Activated T-helper 2 cell treated with anti-CD3 and anti-CD28 coated beads, Interferon-gamma antibody, Interleukin-2, Interleukin-4, amounts not matched to agents 10 μg/mL and 5 μg/mL and 100 μg/mL, durations not matched to agents 14 hours and 24 hours and 36 hours (primary cell): ENCODE data around the gene KNDC1. TPM values are rescaled to one million over a fixed set of nuclear protein-coding genes. Genes with fewer than 3 reads are reported as not detected.

ENCODE experiments used
- DNase-seq: peaks from one replicate; pipeline ENCODE4 v3.0.0; 2021; ENCODE audit warnings: low spot score
- H3K27ac Mint-ChIP-seq: one replicate; pipeline ENCODE4 v1.8.0; 2021; ENCODE audit warnings: mixed read lengths
- H3K27me3 Mint-ChIP-seq: one replicate; pipeline ENCODE4 v1.8.0; 2021; ENCODE audit warnings: low read depth, mixed read lengths
- H3K36me3 Mint-ChIP-seq: one replicate; pipeline ENCODE4 v1.8.0; 2021; ENCODE audit warnings: low read depth, mixed read lengths
- H3K4me1 Mint-ChIP-seq: one replicate; pipeline ENCODE4 v1.8.0; 2021; ENCODE audit warnings: low read depth, mixed read lengths
- H3K4me3 Mint-ChIP-seq: one replicate; pipeline ENCODE4 v1.8.0; 2021; ENCODE audit warnings: low read depth, mild to moderate bottlenecking, moderate library complexity, mixed read lengths
- H3K9me3 Mint-ChIP-seq: one replicate; pipeline ENCODE4 v1.8.0; 2021; ENCODE audit warnings: mixed read lengths
- intact Hi-C: fragments of 100-400 bp; cut with micrococcal nuclease; formaldehyde crosslinking; loops from one replicate; pipeline ENCODE4 v1.15.1; 2023
- total RNA-seq: library from RNA; stranded (reverse); gene quantifications from 2 replicates; pipeline ENCODE4 v1.2.3, GENCODE V29; 2022

KNDC1 gene
- total RNA-seq, 1 donor from 2014 or later: 0.39 TPM

GRCh38 chr10:133209641-133210040, 49.6 kb downstream of the KNDC1 start:
- Mint-ChIP-seq H3K36me3 (no peaks in the 10 kb centered on the region), H3K27me3 (no peaks in the 10 kb centered on the region), H3K4me1 (peaks cover 2% of the 10 kb centered on the region), H3K27ac (no peak overlapping the region), H3K9me3 (no peaks in the 10 kb centered on the region), H3K4me3 (no peak overlapping the region)
- DNase-seq: no peak
- intact Hi-C loops: no loop called here

- H3K27me3 Mint-ChIP-seq: no peaks in the 10 kb centered on the region
- DNase-seq: no peak
- no peaks in the 10 kb centered on the region for H3K36me3 Mint-ChIP-seq
- no peaks in the 10 kb centered on the region for H3K9me3 Mint-ChIP-seq
- H3K4me3 Mint-ChIP-seq: no peak overlapping the region
- intact Hi-C loops: no loop called here
- H3K4me1 Mint-ChIP-seq: peaks cover 2% of the 10 kb centered on the region
- H3K27ac Mint-ChIP-seq: no peak overlapping the region
Observed at GRCh38 chr10:133210398-133211140, 50.5 kb downstream of the KNDC1 start.

GRCh38 chr10:133211141-133211830, 51.3 kb downstream of the KNDC1 start:
- DNase-seq: no peak
- H3K4me1 Mint-ChIP-seq: peaks cover 2% of the 10 kb centered on the region
- no peaks in the 10 kb centered on the region for H3K9me3 Mint-ChIP-seq
- no peaks in the 10 kb centered on the region for H3K27me3 Mint-ChIP-seq
- no peak overlapping the region for H3K27ac Mint-ChIP-seq
- H3K4me3 Mint-ChIP-seq: no peak overlapping the region
- intact Hi-C loops: no loop called here
- H3K36me3 Mint-ChIP-seq: no peaks in the 10 kb centered on the region

- H3K36me3 Mint-ChIP-seq: no peaks in the 10 kb centered on the region
- intact Hi-C loops: no loop called here
- H3K9me3 Mint-ChIP-seq: no peaks in the 10 kb centered on the region
- no peak for DNase-seq
- H3K27me3 Mint-ChIP-seq: no peaks in the 10 kb centered on the region
- no peak overlapping the region for H3K4me3 Mint-ChIP-seq
- no peak overlapping the region for H3K27ac Mint-ChIP-seq
- peaks cover 2% of the 10 kb centered on the region for H3K4me1 Mint-ChIP-seq
Observed at GRCh38 chr10:133211959-133212852, 52.2 kb downstream of the KNDC1 start.

- Mint-ChIP-seq H3K27me3 (no peaks in the 10 kb centered on the region), H3K9me3 (no peaks in the 10 kb centered on the region), H3K4me3 (no peak overlapping the region), H3K4me1 (peaks cover 2% of the 10 kb centered on the region), H3K36me3 (no peaks in the 10 kb centered on the region), H3K27ac (no peak overlapping the region)
- intact Hi-C loops: no loop called here
- DNase-seq: no peak
Observed at GRCh38 chr10:133212853-133213494, 53.0 kb downstream of the KNDC1 start.

DNA sequence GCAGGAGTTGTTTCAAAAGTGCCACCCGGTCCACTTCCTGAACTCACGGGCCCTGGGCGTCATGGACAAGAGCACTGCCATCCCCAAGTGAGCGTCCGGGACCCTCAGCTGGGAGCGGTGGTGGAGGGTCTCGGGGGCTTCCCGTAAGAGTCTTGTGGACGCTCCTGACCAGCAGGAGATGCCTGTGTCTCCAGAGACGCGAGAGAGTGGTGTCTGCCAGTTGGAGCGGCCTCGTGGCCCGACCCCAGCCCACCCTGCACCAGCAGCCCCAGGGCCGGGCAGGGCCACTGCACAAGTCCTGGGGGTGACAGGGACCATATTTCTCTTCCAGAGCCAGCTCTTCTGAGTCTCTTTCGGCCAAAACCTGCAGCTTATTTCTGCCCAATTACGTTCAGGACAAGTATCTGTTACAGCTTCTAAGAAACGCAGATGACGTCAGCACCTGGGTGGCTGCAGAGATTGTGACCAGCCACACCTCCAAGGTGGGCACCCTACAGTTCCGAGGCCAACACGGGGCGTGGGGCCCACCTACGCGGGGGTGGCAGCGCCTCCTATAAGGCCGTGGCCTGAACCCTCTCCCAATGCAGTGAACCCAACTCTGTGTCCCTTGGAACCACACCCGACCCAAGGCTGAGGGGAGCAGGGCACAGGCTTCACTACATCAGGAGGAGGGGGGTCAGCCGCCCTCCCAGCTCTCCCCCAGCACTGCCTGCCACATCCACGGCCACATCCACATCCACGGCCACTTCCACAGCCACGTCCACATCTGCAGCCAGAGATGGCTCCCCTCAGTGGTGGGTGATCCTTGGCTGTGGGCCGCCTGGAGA, 53.8 kb downstream of the KNDC1 start:
- Mint-ChIP-seq H3K4me1 (peaks cover 2% of the 10 kb centered on the region), H3K27me3 (no peaks in the 10 kb centered on the region), H3K36me3 (no peaks in the 10 kb centered on the region), H3K4me3 (no peak overlapping the region), H3K9me3 (no peaks in the 10 kb centered on the region), H3K27ac (no peak overlapping the region)
- DNase-seq: no peak
- intact Hi-C loops: no loop called here

DNA sequence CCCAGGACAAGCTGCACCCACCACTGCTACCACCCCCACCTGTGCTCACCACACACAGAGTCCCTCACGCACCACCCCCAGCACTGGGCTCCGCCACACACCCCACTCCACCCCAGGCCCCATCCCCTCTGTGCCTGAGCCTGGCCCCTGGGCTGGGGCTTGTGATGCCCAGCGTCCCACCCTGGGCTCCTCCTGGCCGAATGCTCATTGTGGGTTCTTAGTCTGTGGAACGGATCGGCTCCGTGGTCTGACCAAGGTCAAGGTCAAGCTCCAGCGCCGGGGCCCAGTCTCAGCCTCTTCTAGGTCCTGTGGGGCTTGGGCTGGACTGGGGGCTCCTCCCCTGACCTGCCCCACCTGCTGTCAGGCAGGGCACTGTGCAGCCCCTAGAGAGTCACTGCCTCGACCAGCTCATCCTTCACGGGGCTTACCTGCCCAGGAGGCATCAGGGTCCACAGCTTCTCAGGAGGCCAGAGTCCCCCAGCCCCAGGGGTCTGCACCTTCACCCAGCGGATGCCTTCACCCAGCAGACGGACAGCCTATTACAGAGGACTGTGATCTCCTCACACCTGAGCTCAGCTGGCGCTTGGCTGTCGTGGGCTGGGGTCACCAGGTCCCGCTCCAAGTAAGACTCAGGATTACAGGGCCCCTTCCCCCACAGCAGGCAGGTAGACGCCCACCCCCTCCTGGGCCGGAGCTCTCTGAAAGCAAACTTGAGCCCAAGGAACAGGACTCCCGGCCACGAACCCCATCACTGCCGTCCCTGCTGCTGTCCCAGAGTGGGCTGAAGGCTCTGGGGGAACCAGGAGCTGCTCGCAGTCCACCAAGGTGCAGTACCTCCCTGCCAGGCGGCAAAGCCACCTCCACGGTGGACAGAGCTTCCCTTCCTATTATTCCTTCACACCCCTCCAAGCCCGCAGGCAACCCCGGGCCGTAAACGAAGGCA, 54.7 kb downstream of the KNDC1 start:
- no peaks in the 10 kb centered on the region for H3K27me3 Mint-ChIP-seq
- H3K4me1 Mint-ChIP-seq: peaks cover 2% of the 10 kb centered on the region
- no peak for DNase-seq
- no peak overlapping the region for H3K27ac Mint-ChIP-seq
- intact Hi-C loops: no loop called here
- no peaks in the 10 kb centered on the region for H3K9me3 Mint-ChIP-seq
- H3K36me3 Mint-ChIP-seq: no peaks in the 10 kb centered on the region
- H3K4me3 Mint-ChIP-seq: no peak overlapping the region

GRCh38 chr10:133215586-133215985, 55.6 kb downstream of the KNDC1 start:
- Mint-ChIP-seq H3K27ac (no peak overlapping the region), H3K27me3 (no peaks in the 10 kb centered on the region), H3K36me3 (no peaks in the 10 kb centered on the region), H3K4me3 (no peak overlapping the region), H3K4me1 (peaks cover 1% of the 10 kb centered on the region), H3K9me3 (no peaks in the 10 kb centered on the region)
- DNase-seq: no peak
- intact Hi-C loops: no loop called here

DNA sequence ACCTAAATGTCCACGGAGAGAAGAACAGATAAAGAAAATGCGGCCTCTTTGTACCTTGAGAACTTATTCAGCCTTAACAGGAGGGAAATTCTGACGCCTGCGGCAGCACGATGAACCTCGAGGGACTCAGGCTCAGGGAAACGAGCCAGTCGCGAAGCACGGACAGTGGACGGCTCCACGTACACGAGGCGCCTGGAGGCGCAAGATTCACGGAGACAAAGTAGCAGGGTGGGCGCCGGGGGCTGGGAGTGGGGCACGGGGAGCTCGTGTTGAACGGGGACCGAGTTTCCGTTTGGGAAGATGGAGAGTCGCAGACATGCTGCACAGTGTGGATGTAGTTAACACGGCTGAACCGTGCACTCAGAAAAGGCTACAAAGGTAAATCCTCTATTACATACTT, 56.8 kb downstream of the KNDC1 start:
- H3K9me3 Mint-ChIP-seq: no peaks in the 10 kb centered on the region
- intact Hi-C loops: no loop called here

GRCh38 chr10:133217800-133218589, 58.0 kb downstream of the KNDC1 start:
- H3K27me3 Mint-ChIP-seq: peaks cover 4% of the 10 kb centered on the region

More for the DNA sequence above, 56.8 kb downstream of the KNDC1 start:
- peaks cover 4% of the 10 kb centered on the region for H3K27me3 Mint-ChIP-seq
- no peak overlapping the region for H3K4me3 Mint-ChIP-seq
- no peak overlapping the region for H3K27ac Mint-ChIP-seq
- no peak for DNase-seq
- no peaks in the 10 kb centered on the region for H3K36me3 Mint-ChIP-seq
- no peaks in the 10 kb centered on the region for H3K4me1 Mint-ChIP-seq

DNA sequence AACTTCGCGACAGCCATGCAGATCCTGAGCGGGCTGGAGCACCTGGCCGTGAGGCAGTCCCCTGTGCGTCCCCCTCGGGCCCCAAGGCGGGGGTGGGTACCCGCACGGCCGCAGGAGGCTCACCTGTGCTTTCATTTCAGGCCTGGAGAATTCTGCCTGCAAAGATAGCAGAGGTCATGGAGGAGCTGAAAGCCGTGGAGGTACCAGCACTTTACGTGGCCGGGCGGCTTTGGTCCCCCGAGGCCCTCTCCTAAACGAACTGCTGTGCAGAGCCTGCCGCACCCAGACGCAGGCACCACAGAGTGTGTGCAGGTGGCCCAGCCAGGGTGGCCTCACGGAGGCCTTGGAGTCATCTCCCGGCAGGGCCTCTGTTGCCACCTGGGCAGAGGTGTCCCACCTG, 58.9 kb downstream of the KNDC1 start:
- Mint-ChIP-seq H3K4me1 (no peaks in the 10 kb centered on the region), H3K4me3 (no peak overlapping the region), H3K9me3 (no peaks in the 10 kb centered on the region), H3K36me3 (no peaks in the 10 kb centered on the region), H3K27ac (no peak overlapping the region), H3K27me3 (peaks cover 4% of the 10 kb centered on the region)
- intact Hi-C loops: no loop called here
- DNase-seq: no peak

More at GRCh38 chr10:133217800-133218589, 58.0 kb downstream of the KNDC1 start:
- DNase-seq: no peak
- H3K4me1 Mint-ChIP-seq: no peaks in the 10 kb centered on the region
- H3K9me3 Mint-ChIP-seq: no peaks in the 10 kb centered on the region
- H3K27ac Mint-ChIP-seq: no peak overlapping the region
- no peaks in the 10 kb centered on the region for H3K36me3 Mint-ChIP-seq
- intact Hi-C loops: no loop called here
- H3K4me3 Mint-ChIP-seq: no peak overlapping the region
